Endothelial cell of umbilical vein (primary cell): ENCODE data around the gene DPYSL4. TPM values are rescaled to one million over a fixed set of nuclear protein-coding genes. Genes with fewer than 3 reads are reported as not detected.

Source experiments
- BruUV-seq: library from RNA; stranded (reverse); fragments of 400-500 nt; replicated peaks from 2 replicates; lab custom pipeline; 2021; lab: Mats Ljungman, UMichigan
- CTCF ChIA-PET: fragments of 300-600, 350-600 bp; sonication (Branson Sonifier 250); formaldehyde crosslinking; loops from one replicate; lab custom pipeline; 2021; ENCODE audit warnings: antibody characterized with exemption, inconsistent platforms; lab: Charles Lee
- POLR2A ChIA-PET: fragments of 300-600, 350-600 bp; sonication (Branson Sonifier 250); formaldehyde crosslinking; loops from one replicate; lab custom pipeline; 2021; ENCODE audit warnings: antibody characterized with exemption, inconsistent platforms; lab: Charles Lee
- DNase-seq: peaks from one replicate; pipeline ENCODE4 v3.0.0-alpha.2; 2011; ENCODE audit warnings: low read depth, low spot score
- FAIRE-seq: peaks from 2 replicates; lab custom pipeline; 2011; peaks lifted over from hg19 to GRCh38; lab: Jason Lieb, UNC
- H2AFZ ChIP-seq: 2 replicates; pipeline ENCODE4 v1.6.0; 2012; ENCODE audit warnings: low read depth, low read length, control low read depth, inconsistent platforms
- H3K27ac ChIP-seq: 2 replicates; pipeline ENCODE4 v1.5.1; 2011; ENCODE audit warnings: low read depth, mild to moderate bottlenecking, control low read depth, low read length, moderate library complexity; ENCODE audit not compliant: insufficient read depth
- H3K27me3 ChIP-seq, 2 experiments: 2 replicates each; pipeline versions ENCODE4 v1.6.0 to v1.6.1; 2011; ENCODE audit warnings: low read length in 2 of 2, mixed read lengths in 1 of 2; ENCODE audit not compliant: control insufficient read depth in 2 of 2, insufficient read depth in 2 of 2
- H3K36me3 ChIP-seq, 2 experiments: 2 replicates in 1 of 2; 3 replicates in 1 of 2; pipeline ENCODE4 v1.5.1; 2011; ENCODE audit warnings: low read length in 2 of 2, mild to moderate bottlenecking in 1 of 2, moderate library complexity in 1 of 2; ENCODE audit not compliant: control insufficient read depth in 2 of 2, insufficient read depth in 2 of 2; ENCODE audit errors: extremely low read depth in 1 of 2
- H3K4me1 ChIP-seq: 3 replicates; pipeline ENCODE4 v1.5.1; 2011; ENCODE audit warnings: mild to moderate bottlenecking, low read length; ENCODE audit not compliant: control insufficient read depth, insufficient read depth; ENCODE audit errors: extremely low read depth
- H3K4me2 ChIP-seq: 2 replicates; pipeline ENCODE4 v1.6.1; 2011; ENCODE audit warnings: low read length, control low read depth, mixed read lengths; ENCODE audit not compliant: insufficient read depth
- H3K4me3 ChIP-seq, 3 experiments: fragments of 200-600 bp in 1 of 3; sonication (generic), shearing (Covaris generic) in 1 of 3; replicated peaks in 1 of 3; 2 replicates each; pipeline ENCODE4 v1.5.1; 2011 to 2016; ENCODE audit warnings: control low read depth in 3 of 3, low read length in 3 of 3, mild to moderate bottlenecking in 2 of 3, inconsistent platforms in 1 of 3, low read depth in 1 of 3, moderate library complexity in 1 of 3; ENCODE audit not compliant: insufficient read depth in 1 of 3
- H3K79me2 ChIP-seq: 2 replicates; pipeline ENCODE4 v1.6.0; 2012; ENCODE audit warnings: low read length, inconsistent platforms; ENCODE audit not compliant: control insufficient read depth, insufficient read depth
- H3K9ac ChIP-seq: replicated peaks from 2 replicates; pipeline ENCODE3; 2011; ENCODE audit warnings: low read length, control low read depth; ENCODE audit not compliant: insufficient read depth; ENCODE audit errors: extremely low read depth
- H3K9me1 ChIP-seq: replicated peaks from 3 replicates; pipeline ENCODE4 v1.6.0; 2011; ENCODE audit warnings: mild to moderate bottlenecking, low read length; ENCODE audit not compliant: control insufficient read depth, insufficient read depth; ENCODE audit errors: extremely low read depth
- H3K9me3 ChIP-seq: replicated peaks from 2 replicates; pipeline ENCODE4 v1.5.1; 2012; ENCODE audit warnings: low read length, inconsistent platforms; ENCODE audit not compliant: control insufficient read depth, insufficient read depth
- H4K20me1 ChIP-seq: replicated peaks from 2 replicates; pipeline ENCODE3; 2011; ENCODE audit warnings: mild to moderate bottlenecking, low read length; ENCODE audit not compliant: control insufficient read depth, insufficient read depth; ENCODE audit errors: extremely low read depth
- EZH2 ChIP-seq: IDR thresholded peaks from 2 replicates; pipeline ENCODE4 v1.6.1; 2012; ENCODE audit warnings: borderline replicate concordance, low read depth, mild to moderate bottlenecking, moderate library complexity, low read length, inconsistent platforms; ENCODE audit not compliant: severe bottlenecking
- FOS ChIP-seq: IDR thresholded peaks from 2 replicates; pipeline ENCODE4 v1.6.1; 2011; ENCODE audit warnings: mild to moderate bottlenecking, low read length, moderate library complexity, borderline replicate concordance; ENCODE audit not compliant: insufficient read depth
- GATA2 ChIP-seq: IDR thresholded peaks from 2 replicates; pipeline ENCODE4 v1.7.0; 2011; ENCODE audit warnings: low read depth, mild to moderate bottlenecking, moderate library complexity, mixed read lengths, low read length; ENCODE audit not compliant: insufficient read length, insufficient read depth
- JUN ChIP-seq: IDR thresholded peaks from 2 replicates; pipeline ENCODE4 v1.6.1; 2011; ENCODE audit warnings: borderline replicate concordance, low read depth; ENCODE audit not compliant: insufficient read length, insufficient read depth
- MYC ChIP-seq: IDR thresholded peaks from one replicate; pipeline ENCODE4 v1.6.1; 2011; ENCODE audit warnings: mild to moderate bottlenecking, low read depth, low read length
- POLR2A ChIP-seq: IDR thresholded peaks from 2 replicates; pipeline ENCODE4 v1.6.1; 2012; ENCODE audit warnings: low read depth, mild to moderate bottlenecking, control low read depth, low read length
- POLR2AphosphoS5 ChIP-seq: IDR thresholded peaks from 2 replicates; pipeline ENCODE4 v1.6.1; 2012; ENCODE audit warnings: low read depth, mild to moderate bottlenecking, control low read depth, low read length, moderate library complexity; ENCODE audit not compliant: insufficient read depth
- dilution Hi-C: fragments of 300-500 bp; cut with MboI; formaldehyde crosslinking; loops from one replicate; pipeline ENCODE4 v1.15.0; 2019; ENCODE audit warnings: low sequenced_read_pairs; ENCODE audit not compliant: extremely low pct_ligation_motif_present
- intact Hi-C: fragments of 100-400 bp; cut with micrococcal nuclease; formaldehyde crosslinking; loops from one replicate; pipeline ENCODE4 v1.10.0; 2022
- polyA plus RNA-seq, 4 experiments: library from polyadenylated mRNA; depleted of rRNA in 3 of 4; stranded (reverse) in 3 of 4; unstranded in 1 of 4; fragments of >200 nt; gene quantifications; 2 replicates each; pipeline versions ENCODE4 v1.2.1 to v1.2.3, GENCODE V29; 2011 to 2012; ENCODE audit warnings: missing spikeins in 1 of 4
- total RNA-seq: library from RNA; stranded (reverse); gene quantifications from 2 replicates; pipeline ENCODE4 v1.2.3, GENCODE V29; 2021
- TF ChIP-seq, protein P1 (sequence below): IDR thresholded peaks from 2 replicates; pipeline ENCODE4 v1.6.1; 2011; ENCODE audit not compliant: insufficient read depth, insufficient read length
- TF ChIP-seq, protein P2 (sequence below), 2 donors: IDR thresholded peaks; 1 replicate in 1 of 2; 2 replicates in 1 of 2; pipeline ENCODE4 v1.5.1; 2011; ENCODE audit warnings: low read length in 2 of 2, mild to moderate bottlenecking in 2 of 2, moderate library complexity in 2 of 2, control low read depth in 1 of 2, inconsistent platforms in 1 of 2, low read depth in 1 of 2; ENCODE audit not compliant: insufficient read depth in 1 of 2; ENCODE audit errors: extremely low read depth in 1 of 2

DPYSL4 gene
- total and polyA plus RNA-seq, 2 donors (not counting 3 experiments of a cell fraction or from before 2014, with no cell fraction given): 27.1 to 60.0 TPM

DNA sequence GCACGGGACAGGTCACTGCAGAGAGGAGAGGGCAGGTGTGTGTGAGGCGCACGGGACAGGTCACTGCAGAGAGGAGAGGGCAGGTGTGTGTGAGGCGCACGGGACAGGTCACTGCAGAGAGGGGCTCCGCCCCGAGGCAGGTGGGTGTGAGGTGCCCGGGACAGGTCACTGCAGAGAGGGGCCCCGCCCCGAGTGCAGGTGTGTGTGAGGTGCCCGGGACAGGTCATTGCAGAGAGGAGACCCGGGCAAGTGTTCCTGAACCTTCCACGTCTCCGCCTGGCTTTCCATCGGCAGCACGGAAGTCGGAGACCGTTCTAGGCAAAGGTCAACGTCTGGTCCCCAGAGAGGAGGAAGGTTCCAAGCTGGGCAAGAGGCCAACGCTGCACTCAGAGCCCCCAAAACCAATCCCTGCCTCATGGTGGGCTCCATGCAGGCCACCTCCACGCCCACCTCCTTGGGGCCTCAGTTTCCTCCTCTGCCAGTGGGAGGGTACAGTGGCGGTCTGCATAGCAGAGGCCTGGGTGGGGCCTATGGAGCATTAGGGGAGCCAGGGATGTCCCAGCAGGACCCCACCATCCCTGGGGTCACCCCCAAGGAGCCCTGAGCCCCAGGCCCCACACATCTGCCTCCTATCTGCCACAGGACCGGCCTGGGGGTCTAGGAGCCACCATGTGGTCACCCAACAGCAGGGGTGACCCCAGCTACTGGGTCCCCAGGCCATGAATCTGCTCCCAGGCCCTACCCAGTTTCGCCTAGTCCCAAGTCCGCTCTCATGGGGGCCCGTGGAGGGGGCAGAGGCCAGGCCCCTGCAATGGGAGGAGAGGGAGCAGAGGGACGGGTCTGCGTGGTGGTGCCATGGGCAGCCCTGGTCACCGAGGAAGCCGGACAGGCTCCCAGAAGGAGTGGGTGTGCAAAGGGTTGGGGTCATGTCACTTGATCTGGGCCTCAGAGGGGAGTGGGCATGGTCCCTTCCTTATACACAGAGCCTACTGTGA, 64.0 kb downstream of the DPYSL4 start:
- ChIA-PET CTCF (no interaction called here), POLR2A (no interaction called here)
- dilution Hi-C loops (no loop called here), intact Hi-C loops (no loop called here)
- Histone ChIP-seq H3K4me2 (no peak overlapping the region), H3K27ac (no peak overlapping the region), H3K9me3 (no peaks in the 10 kb centered on the region), H3K36me3 (no peaks in the 10 kb centered on the region), H3K9me1 (no peaks in the 10 kb centered on the region), H3K4me3 (no peak overlapping the region), H4K20me1 (no peaks in the 10 kb centered on the region), H2AFZ (no peak overlapping the region), H3K27me3 (no peaks in the 10 kb centered on the region), H3K79me2 (no peaks in the 10 kb centered on the region), H3K4me1 (no peaks in the 10 kb centered on the region), H3K9ac (no peak overlapping the region)
- FAIRE-seq (no peak), DNase-seq (no peak)
- BruUV-seq: no TSS peak
- TF ChIP-seq, protein P1, sequence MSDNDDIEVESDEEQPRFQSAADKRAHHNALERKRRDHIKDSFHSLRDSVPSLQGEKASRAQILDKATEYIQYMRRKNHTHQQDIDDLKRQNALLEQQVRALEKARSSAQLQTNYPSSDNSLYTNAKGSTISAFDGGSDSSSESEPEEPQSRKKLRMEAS: no peak
- TF ChIP-seq EZH2: no peak
- TF ChIP-seq MYC: no peak
- no peak for TF ChIP-seq JUN

DNA sequence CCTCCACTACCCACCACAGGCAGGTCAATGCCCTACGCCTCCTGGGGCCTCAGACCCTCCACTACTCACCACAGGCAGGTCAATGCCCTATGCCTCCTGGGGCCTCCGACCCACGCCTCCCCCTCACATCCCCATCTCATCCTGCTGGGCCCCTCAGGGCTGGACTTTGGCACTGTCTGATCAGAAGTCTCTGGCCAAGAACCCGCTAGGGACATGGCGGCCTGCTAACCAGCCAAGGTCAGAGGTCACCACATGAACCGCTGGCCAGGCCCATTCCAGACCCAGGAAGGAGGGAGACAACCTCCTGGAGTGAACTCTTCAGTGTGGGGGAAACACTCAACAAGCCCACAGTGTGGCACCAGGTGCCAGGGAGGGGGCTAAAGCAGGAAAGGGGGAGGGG, 65.2 kb downstream of the DPYSL4 start:
- no peak overlapping the region for H3K4me2 ChIP-seq
- H4K20me1 ChIP-seq: no peaks in the 10 kb centered on the region
- no TSS peak for BruUV-seq
- no peak overlapping the region for H3K9ac ChIP-seq
- DNase-seq (no peak), FAIRE-seq (no peak)
- intact Hi-C loops: no loop called here
- H3K27me3 ChIP-seq: no peaks in the 10 kb centered on the region
- no peak overlapping the region for H2AFZ ChIP-seq
- H3K4me3 ChIP-seq: no peak overlapping the region
- H3K9me1 ChIP-seq: no peaks in the 10 kb centered on the region
- CTCF ChIA-PET: no interaction called here
- H3K4me1 ChIP-seq: no peaks in the 10 kb centered on the region
- H3K36me3 ChIP-seq: no peaks in the 10 kb centered on the region
- H3K9me3 ChIP-seq: no peaks in the 10 kb centered on the region
- POLR2A ChIA-PET: no interaction called here
- H3K27ac ChIP-seq: no peak overlapping the region
- no peaks in the 10 kb centered on the region for H3K79me2 ChIP-seq
- no peak for TF ChIP-seq MYC
- TF ChIP-seq, protein P1: no peak
- no peak for TF ChIP-seq JUN
- TF ChIP-seq EZH2: no peak
- TF ChIP-seq, protein P2, sequence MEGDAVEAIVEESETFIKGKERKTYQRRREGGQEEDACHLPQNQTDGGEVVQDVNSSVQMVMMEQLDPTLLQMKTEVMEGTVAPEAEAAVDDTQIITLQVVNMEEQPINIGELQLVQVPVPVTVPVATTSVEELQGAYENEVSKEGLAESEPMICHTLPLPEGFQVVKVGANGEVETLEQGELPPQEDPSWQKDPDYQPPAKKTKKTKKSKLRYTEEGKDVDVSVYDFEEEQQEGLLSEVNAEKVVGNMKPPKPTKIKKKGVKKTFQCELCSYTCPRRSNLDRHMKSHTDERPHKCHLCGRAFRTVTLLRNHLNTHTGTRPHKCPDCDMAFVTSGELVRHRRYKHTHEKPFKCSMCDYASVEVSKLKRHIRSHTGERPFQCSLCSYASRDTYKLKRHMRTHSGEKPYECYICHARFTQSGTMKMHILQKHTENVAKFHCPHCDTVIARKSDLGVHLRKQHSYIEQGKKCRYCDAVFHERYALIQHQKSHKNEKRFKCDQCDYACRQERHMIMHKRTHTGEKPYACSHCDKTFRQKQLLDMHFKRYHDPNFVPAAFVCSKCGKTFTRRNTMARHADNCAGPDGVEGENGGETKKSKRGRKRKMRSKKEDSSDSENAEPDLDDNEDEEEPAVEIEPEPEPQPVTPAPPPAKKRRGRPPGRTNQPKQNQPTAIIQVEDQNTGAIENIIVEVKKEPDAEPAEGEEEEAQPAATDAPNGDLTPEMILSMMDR (IDR thresholded peaks at IDR 0.05; ENCODE audit: extremely low read depth in 1 of 2, insufficient read depth in 1 of 2, low read depth in 1 of 2, low read length in 2 of 2): no peak
- no peak for TF ChIP-seq POLR2A
- TF ChIP-seq POLR2AphosphoS5: no peak
- no peak for TF ChIP-seq GATA2
- no peak for TF ChIP-seq FOS
- dilution Hi-C loops: no loop called here
